ENCODE data around the gene PEX16.
A peak's percentile ranks its signal among the peaks of the same experiment; 100 is the strongest.

Gene PEX16

GRCh38 chr11:45894555-45895247 is 23.0 kb downstream of the PEX16 start:
- H3K27ac ChIP-seq: no peak overlapping the region
- TF ChIP-seq, protein P1, sequence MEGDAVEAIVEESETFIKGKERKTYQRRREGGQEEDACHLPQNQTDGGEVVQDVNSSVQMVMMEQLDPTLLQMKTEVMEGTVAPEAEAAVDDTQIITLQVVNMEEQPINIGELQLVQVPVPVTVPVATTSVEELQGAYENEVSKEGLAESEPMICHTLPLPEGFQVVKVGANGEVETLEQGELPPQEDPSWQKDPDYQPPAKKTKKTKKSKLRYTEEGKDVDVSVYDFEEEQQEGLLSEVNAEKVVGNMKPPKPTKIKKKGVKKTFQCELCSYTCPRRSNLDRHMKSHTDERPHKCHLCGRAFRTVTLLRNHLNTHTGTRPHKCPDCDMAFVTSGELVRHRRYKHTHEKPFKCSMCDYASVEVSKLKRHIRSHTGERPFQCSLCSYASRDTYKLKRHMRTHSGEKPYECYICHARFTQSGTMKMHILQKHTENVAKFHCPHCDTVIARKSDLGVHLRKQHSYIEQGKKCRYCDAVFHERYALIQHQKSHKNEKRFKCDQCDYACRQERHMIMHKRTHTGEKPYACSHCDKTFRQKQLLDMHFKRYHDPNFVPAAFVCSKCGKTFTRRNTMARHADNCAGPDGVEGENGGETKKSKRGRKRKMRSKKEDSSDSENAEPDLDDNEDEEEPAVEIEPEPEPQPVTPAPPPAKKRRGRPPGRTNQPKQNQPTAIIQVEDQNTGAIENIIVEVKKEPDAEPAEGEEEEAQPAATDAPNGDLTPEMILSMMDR (IDR thresholded peaks at IDR 0.05): no peak
- TF ChIP-seq ZFX (IDR thresholded peaks at IDR 0.05; ENCODE audit: borderline replicate concordance): no peak

DNA sequence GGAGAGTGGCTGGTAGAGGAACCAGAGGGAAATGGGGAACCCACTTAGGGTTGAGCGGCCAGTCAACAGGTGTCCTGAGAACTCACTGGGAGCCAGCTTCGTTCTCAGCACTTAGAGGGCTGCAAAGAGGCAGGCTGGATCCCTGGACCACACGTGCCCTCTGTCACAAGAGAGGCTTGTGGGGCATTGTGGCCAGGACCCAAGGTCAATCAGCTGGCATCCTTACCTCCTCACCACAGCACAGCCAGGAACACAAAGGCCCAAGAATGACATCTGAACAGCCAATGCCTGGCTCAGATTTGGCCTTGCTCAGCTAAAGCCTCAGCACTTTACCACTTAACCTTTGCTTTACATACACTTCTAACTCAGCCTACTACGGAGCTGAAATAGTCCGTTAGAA is 24.8 kb downstream of the PEX16 start:
- no peak overlapping the region for H3K27ac ChIP-seq
- no peak for TF ChIP-seq ZFX (IDR thresholded peaks at IDR 0.05; ENCODE audit: borderline replicate concordance)
- TF ChIP-seq, protein P1 (IDR thresholded peaks at IDR 0.05): no peak

DNA sequence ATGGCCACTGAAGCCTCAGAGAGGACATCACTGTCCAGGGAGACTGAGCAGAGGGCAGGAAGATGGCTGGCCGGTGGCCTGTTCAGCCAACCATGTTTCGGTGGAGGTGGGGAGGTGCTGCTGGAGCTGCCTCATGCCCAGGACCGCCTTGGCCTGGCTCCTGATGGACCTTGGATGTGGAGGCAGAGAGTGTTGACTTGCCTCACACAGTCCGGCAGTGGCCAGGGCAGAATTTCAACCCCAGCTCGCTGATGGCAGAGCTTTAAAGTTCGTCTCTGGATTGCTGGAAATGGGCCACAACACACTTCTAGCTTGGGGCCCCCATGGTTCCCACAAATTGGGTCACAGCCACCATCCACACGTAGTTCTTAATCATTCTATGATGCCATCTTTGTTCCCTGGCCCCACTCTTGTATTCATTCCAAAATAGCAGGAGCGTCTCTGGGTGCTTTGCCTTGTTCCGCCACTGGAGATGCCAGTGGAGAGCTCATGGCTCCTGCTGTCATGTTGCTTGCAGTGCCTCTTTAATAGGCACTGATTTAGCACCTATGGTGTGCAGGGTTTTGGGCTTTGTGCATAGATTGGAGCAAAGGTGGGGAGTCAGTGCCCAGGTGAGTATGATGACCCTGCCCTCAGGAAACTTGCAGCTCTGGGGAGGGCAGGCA is 26.7 kb downstream of the PEX16 start:
- TF ChIP-seq, protein P1 (IDR thresholded peaks at IDR 0.05): no peak
- TF ChIP-seq ZFX (IDR thresholded peaks at IDR 0.05; ENCODE audit: borderline replicate concordance): no peak
- no peak overlapping the region for H3K27ac ChIP-seq

- H3K27ac ChIP-seq: no peak overlapping the region
- TF ChIP-seq ZFX (IDR thresholded peaks at IDR 0.05; ENCODE audit: borderline replicate concordance): no peak
- TF ChIP-seq, protein P1 (IDR thresholded peaks at IDR 0.05): no peak
Measured at GRCh38 chr11:45889966-45890365, 27.7 kb downstream of the PEX16 start.

DNA sequence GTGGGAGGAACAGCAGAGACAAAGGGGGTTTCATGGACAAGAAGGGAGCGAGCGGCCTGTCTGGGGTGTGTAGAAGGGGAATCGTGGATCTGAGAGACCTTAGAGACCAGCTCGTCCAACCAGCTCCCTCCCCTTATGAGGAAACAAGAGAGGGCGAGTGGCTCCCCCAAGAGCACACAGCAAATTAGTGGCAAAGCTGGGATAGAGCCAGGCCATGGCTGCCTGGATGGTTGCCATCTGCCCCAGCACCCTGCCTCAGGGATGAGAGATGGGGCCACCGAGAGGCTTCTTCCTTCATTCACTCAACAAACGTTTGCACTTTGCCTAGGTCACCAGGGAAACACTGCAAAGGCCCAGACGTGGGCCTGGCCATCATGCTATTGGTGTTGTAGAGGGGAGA is 28.1 kb downstream of the PEX16 start:
- TF ChIP-seq, protein P1 (IDR thresholded peaks at IDR 0.05): no peak
- TF ChIP-seq ZFX (IDR thresholded peaks at IDR 0.05; ENCODE audit: borderline replicate concordance): no peak
- no peak overlapping the region for H3K27ac ChIP-seq

DNA sequence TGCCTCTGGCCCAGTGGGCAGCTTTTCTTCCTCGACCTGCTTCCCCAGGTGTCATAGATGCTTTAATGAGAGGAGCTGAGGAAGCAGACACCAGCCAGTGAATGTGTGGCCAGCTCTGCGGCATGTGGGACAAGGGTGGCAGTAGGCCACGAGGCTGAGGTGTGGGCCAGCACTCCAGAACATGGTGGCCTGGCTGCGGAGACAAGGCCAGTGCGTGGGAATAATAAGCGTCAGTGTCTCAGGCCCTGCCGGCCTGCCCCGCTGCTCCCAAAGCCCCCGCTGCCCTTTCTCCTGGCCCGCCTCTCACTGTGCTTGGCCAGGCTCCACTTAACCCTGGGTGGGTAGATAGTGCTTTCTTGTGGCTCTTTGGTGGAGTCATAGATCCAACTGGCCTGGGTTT is 30.1 kb downstream of the PEX16 start:
- H3K27ac ChIP-seq: 0 out of 2 replicates have a peak overlapping the region, but pooled peaks have one; percentile 23

More for the DNA sequence above, 30.1 kb downstream of the PEX16 start:
- no peak for TF ChIP-seq ZFX (IDR thresholded peaks at IDR 0.05; ENCODE audit: borderline replicate concordance)
- TF ChIP-seq, protein P1 (IDR thresholded peaks at IDR 0.05): no peak

All from 22Rv1 (cell line).